Measurements from ENCODE around the gene RTN4.
A peak's percentile ranks its signal among the peaks of the same experiment; 100 is the strongest.
"Not testable (repeated sequence)": the region's sequence is repeated elsewhere in the genome, so short reads cannot be mapped to it uniquely, and the experiment has no call there.

Gene RTN4

GRCh38 chr2:55006306-55006705 lies 43.9 kb downstream of the RTN4 start:
- DNase-seq, result no peak

- DNase-seq, result no peak
These were observed 46.3 kb downstream of the RTN4 start for GRCh38 chr2:55003706-55004639.

GRCh38 chr2:55001716-55002115 lies 48.5 kb downstream of the RTN4 start:
- peak; percentile 63 for DNase-seq

- no peak for DNase-seq
These were observed 49.9 kb downstream of the RTN4 start for GRCh38 chr2:55000341-55000740.

GRCh38 chr2:54999182-54999581 lies 51.1 kb downstream of the RTN4 start:
- DNase-seq, result peak; percentile 84

GRCh38 chr2:54997826-54998225 lies 52.4 kb downstream of the RTN4 start:
- DNase-seq, result no peak

GRCh38 chr2:54995553-54995952 lies 54.7 kb downstream of the RTN4 start:
- DNase-seq, result no peak

GRCh38 chr2:54990694-54991093 lies 59.6 kb downstream of the RTN4 start:
- not testable (repeated sequence) for DNase-seq

- no peak for DNase-seq
These were observed 61.6 kb downstream of the RTN4 start for GRCh38 chr2:54988612-54989011.

- DNase-seq, result no peak
These were observed 64.0 kb downstream of the RTN4 start for GRCh38 chr2:54986264-54986663.

GRCh38 chr2:54984476-54984875 lies 65.8 kb downstream of the RTN4 start:
- peak; percentile 42 for DNase-seq

GRCh38 chr2:54983345-54984220 lies 66.7 kb downstream of the RTN4 start:
- DNase-seq, result peak; percentile 64

- no peak for DNase-seq
These were observed 68.9 kb downstream of the RTN4 start for GRCh38 chr2:54981385-54981784.

GRCh38 chr2:54979321-54980044 lies 70.8 kb downstream of the RTN4 start:
- no peak for DNase-seq

GRCh38 chr2:54977149-54977548 lies 73.1 kb downstream of the RTN4 start:
- no peak for DNase-seq

GRCh38 chr2:54975598-54976492 lies 74.4 kb downstream of the RTN4 start:
- no peak for DNase-seq

- DNase-seq, result no peak
These were observed 75.1 kb downstream of the RTN4 start for GRCh38 chr2:54975175-54975574.

GRCh38 chr2:54969940-54970338 lies 80.3 kb downstream of the RTN4 start:
- DNase-seq, result no peak

GRCh38 chr2:54969295-54969939 lies 80.8 kb downstream of the RTN4 start:
- DNase-seq, result no peak

- no peak for DNase-seq
These were observed 81.6 kb downstream of the RTN4 start for GRCh38 chr2:54968561-54969218.

Measured in fibroblast of skin of abdomen (primary cell).